GM19239 (cell line): Measurements from ENCODE around the gene TMEM87B.

Experiments
- DNase-seq: peaks from one replicate; pipeline ENCODE4 v3.0.0; 2011; ENCODE audit warnings: low spot score; ENCODE audit not compliant: insufficient read length
- FAIRE-seq: peaks from 2 replicates; lab custom pipeline; 2011; peaks lifted over from hg19 to GRCh38; lab: Jason Lieb, UNC

Gene TMEM87B

GRCh38 chr2:112161431-112162145, 106.5 kb downstream of the TMEM87B start:
- FAIRE-seq: no peak
- DNase-seq: no peak

GRCh38 chr2:112162341-112162740, 107.3 kb downstream of the TMEM87B start:
- no peak for FAIRE-seq
- no peak for DNase-seq

- FAIRE-seq: no peak
- no peak for DNase-seq
These were observed 107.9 kb downstream of the TMEM87B start for GRCh38 chr2:112162956-112163355.

- FAIRE-seq: no peak
These were observed 108.5 kb downstream of the TMEM87B start for GRCh38 chr2:112163541-112163981.

DNA sequence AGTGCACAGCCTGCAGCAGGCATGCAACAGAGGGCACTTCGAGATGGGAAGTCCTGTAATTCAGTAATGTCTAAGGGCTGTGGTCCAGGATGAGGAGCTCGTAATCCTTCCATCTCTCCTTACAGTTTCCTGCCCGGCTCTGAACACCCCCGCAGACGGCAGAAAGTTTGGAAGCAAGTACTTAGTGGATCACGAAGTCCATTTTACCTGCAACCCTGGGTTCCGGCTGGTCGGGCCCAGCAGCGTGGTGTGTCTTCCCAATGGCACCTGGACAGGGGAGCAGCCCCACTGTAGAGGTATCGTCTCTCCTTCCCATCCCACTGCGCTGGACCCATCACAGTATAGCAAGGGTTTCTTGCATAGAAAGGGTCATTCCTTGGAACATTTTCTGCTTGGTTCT, 109.8 kb downstream of the TMEM87B start:
- no peak for FAIRE-seq
- DNase-seq: no peak

More at GRCh38 chr2:112163541-112163981, 108.5 kb downstream of the TMEM87B start:
- no peak for DNase-seq

DNA sequence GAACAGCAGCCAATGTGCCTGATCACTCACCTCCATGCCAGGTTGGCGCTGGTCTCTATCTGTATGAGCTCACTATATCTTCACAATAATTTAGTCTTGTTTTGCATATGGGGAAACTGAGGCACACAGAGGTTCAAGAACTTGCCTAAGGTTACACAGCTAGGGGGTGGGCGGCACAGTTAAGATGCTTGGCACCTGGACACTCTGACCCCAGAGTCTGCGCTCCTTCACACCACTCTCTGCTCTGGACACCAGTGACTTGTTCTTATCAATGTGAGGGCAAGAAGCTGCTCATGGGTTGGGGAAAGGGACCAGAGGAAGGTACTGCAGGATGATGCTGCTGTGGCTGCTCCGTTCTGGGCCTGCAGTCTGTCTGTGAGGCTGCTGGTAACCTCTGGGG, 110.2 kb downstream of the TMEM87B start:
- no peak for DNase-seq
- FAIRE-seq: no peak

GRCh38 chr2:112166806-112167499, 111.9 kb downstream of the TMEM87B start:
- DNase-seq (no peak), FAIRE-seq (no peak)

DNA sequence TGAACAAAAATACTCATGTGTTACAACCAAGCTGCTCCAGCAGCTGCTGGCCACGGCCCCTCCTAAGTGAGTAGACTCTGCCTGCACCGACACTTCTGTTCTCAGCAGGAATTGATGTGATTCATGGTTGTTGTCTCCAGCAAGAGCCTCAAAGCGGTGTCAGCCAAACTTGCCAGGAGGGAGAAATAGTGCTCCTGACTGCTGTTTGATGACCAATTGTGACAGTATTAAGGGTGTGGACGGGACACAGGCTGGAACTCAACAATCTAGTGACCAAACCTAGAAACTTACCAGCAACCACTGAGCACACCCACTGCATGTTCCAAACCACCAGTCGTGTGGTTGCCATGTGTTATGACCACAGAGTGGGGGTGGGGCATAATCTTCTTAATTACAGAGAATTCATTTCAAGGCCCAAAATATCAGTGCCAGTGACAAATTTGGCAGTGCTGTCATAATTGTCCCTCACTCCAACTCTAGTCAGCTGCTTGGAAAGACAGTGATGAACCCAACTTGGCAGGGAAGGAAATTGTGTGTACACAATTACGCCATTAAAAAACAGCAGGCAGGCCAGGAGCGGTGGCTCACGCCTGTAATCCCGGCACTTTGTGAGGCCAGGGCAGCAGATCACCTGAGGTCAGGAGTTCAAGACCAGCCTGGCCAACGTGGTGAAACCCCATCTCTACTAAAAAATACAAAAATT, 113.5 kb downstream of the TMEM87B start:
- no peak for FAIRE-seq
- DNase-seq: no peak
